ENCODE data around the gene KIF3A. TPM values are rescaled to one million over a fixed set of nuclear protein-coding genes. Genes with fewer than 3 reads are reported as not detected.
"Not testable (repeated sequence)": the region's sequence is repeated elsewhere in the genome, so short reads cannot be mapped to it uniquely, and the experiment has no call there.

Gene KIF3A
- total RNA-seq, 1 donor: 13.0 TPM

- no peak for TF ChIP-seq CTCF (IDR thresholded peaks at IDR 0.05; ENCODE audit: insufficient read depth, low read depth, low read length)
- DNase-seq (ENCODE audit: low read depth): peak; percentile 20
- no peak overlapping the region for H3K4me3 ChIP-seq (ENCODE audit: low read depth, low read length)
These were observed 32.5 kb downstream of the KIF3A start for GRCh38 chr5:132704875-132705274.

DNA sequence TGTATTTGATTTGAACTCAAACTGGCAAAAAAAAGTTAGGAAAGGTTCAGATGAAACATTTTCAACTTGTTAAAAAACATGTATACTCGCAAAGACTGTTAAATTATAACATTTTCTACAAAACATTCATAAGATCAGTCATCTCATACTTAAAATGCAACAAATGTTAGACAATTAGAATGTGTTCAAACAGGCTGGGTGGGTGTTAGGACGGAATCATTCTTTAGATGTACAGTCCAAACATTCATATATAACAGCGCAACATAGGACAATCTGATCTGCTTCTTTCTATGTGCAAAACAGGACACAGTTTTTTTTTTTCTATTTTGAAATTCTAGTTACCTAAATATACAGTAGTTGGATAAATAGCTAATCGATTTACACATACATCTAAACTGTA, 41.4 kb downstream of the KIF3A start:
- TF ChIP-seq CTCF (IDR thresholded peaks at IDR 0.05; ENCODE audit: insufficient read depth, low read depth, low read length): no peak
- no peak for DNase-seq (ENCODE audit: low read depth)
- H3K4me3 ChIP-seq (ENCODE audit: low read depth, low read length): no peak overlapping the region

- no peak for DNase-seq (ENCODE audit: low read depth)
- H3K4me3 ChIP-seq (ENCODE audit: low read depth, low read length): no peak overlapping the region
- TF ChIP-seq CTCF (IDR thresholded peaks at IDR 0.05; ENCODE audit: insufficient read depth, low read depth, low read length): no peak
These were observed 44.7 kb downstream of the KIF3A start for GRCh38 chr5:132692632-132692967.

- H3K4me3 ChIP-seq (ENCODE audit: low read depth, low read length); DNase-seq (ENCODE audit: low read depth): not testable (repeated sequence)
These were observed 45.4 kb downstream of the KIF3A start for GRCh38 chr5:132691755-132692631.

DNA sequence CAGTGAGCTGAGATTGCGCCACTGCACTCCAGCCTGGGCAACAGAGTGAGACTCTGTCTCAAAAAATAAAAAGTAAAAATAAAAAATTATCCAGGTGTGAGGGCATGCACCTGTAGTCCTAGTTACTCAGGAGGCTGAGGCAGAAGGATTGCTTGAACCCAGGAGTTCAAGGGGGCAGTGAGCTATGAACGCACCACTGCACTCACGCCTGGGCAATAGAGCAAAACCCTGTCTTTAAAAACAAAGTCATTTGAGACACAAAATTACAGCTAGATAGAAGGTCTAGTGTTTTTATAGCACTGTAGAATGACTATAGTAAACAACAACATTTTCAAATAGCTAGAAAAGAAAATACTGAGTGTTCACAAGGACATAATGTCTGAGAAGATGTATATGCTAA, 47.2 kb downstream of the KIF3A start:
- no peak for TF ChIP-seq CTCF (IDR thresholded peaks at IDR 0.05; ENCODE audit: insufficient read depth, low read depth, low read length)
- DNase-seq (ENCODE audit: low read depth): no peak
- H3K4me3 ChIP-seq (ENCODE audit: low read depth, low read length): no peak overlapping the region

- no peak overlapping the region for H3K4me3 ChIP-seq (ENCODE audit: low read depth, low read length)
- TF ChIP-seq CTCF (IDR thresholded peaks at IDR 0.05; ENCODE audit: insufficient read depth, low read depth, low read length): no peak
- no peak for DNase-seq (ENCODE audit: low read depth)
These were observed 47.8 kb downstream of the KIF3A start for GRCh38 chr5:132689513-132689912.

GRCh38 chr5:132688536-132689339, 48.6 kb downstream of the KIF3A start:
- no peak for DNase-seq (ENCODE audit: low read depth)
- no peak for TF ChIP-seq CTCF (IDR thresholded peaks at IDR 0.05; ENCODE audit: insufficient read depth, low read depth, low read length)

More at GRCh38 chr5:132688536-132689339, 48.6 kb downstream of the KIF3A start:
- H3K4me3 ChIP-seq (ENCODE audit: low read depth, low read length): no peak overlapping the region
